RCC 7860 (cell line): ENCODE data around the gene POU2F3.

Experiments
- DNase-seq: peaks from one replicate; pipeline ENCODE4 v3.0.0-alpha.2; 2015; ENCODE audit warnings: low spot score
- FAIRE-seq: peaks from 2 replicates; lab custom pipeline; 2012; peaks lifted over from hg19 to GRCh38; lab: Jason Lieb, UNC

The POU2F3 gene

GRCh38 chr11:120336641-120337354 lies 96.9 kb downstream of the POU2F3 start:
- FAIRE-seq = no peak
- no peak for DNase-seq

DNA sequence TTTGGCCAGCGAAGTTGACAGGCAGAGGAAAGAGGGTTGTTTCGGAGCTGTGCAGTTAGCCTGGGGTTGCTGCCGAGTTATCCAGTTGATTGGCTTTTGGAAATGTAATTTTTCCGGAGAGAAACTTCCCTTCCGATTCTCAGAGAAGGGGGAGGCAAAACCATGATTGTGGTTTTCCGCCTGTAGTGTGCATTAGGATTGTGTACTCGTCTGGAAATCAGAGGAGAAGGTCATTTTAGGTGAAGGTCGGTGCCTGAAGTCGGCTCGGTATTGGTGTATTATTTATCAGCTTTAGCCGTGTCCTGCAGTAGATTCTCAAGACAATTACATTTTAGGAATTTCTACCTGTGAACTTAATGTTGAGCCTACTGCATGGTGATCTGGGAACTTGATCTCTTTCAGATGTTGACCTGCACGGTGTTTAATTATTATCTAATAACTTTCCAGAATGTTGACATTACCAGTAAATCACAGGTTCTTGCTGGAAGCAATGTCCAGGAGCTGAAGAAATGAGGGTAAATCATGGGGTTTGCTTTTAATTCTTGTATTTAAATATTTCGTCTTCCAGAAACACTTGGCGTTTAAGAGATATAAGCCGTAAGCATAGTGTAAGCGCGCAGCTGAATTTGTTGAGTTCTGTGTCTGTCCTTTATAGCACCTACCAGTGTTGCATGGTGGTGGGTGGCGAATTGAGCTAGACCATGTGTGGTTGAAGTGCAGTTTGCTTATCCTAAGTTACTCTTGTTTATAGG lies 97.6 kb downstream of the POU2F3 start:
- DNase-seq (peak; percentile 22), FAIRE-seq (peak; percentile 62)

GRCh38 chr11:120338107-120338933 lies 98.4 kb downstream of the POU2F3 start:
- no peak for FAIRE-seq
- no peak for DNase-seq

GRCh38 chr11:120339394-120339890 lies 99.5 kb downstream of the POU2F3 start:
- FAIRE-seq (no peak), DNase-seq (no peak)

- FAIRE-seq = no peak
- no peak for DNase-seq
Observed at GRCh38 chr11:120340529-120340928, 100.6 kb downstream of the POU2F3 start.

DNA sequence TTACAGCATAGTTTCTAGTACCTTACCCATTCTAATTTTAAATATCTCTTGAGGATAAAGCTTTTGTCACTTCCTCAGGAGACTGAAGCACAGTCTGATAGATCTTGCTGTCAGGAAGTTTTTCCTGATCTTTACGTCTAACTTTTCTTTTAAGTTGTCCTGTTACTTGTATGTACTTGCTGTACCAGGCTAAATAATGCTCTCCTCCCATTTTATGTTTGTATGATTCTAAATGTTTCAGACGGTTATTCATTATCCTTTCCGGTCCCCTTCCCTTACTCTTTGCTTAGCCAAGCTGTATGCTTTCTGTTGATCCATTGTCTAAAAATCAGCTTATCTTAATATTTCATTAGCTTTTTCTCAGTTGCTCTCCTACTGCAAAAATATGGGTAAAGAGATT lies 102.3 kb downstream of the POU2F3 start:
- DNase-seq = no peak
- no peak for FAIRE-seq

DNA sequence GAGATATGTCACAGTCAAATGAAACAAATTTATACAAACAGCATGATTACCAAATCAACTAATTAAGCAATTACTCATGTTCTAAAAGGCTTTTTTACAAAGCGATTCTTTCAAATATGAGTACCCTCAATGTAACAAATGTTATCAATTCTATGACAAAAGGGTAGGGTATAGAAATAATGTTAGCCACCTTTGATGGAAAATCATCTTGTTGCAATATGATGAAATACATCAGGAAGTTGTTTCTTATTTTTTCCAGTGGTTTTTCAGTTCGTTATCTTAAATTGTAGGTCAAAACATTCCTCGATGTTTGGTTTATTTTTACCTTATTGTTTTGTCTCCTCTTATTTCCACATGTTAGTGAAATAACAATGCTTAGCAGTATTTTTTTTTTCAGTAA lies 102.7 kb downstream of the POU2F3 start:
- DNase-seq = no peak
- no peak for FAIRE-seq

GRCh38 chr11:120343429-120343828 lies 103.5 kb downstream of the POU2F3 start:
- DNase-seq (no peak), FAIRE-seq (no peak)

DNA sequence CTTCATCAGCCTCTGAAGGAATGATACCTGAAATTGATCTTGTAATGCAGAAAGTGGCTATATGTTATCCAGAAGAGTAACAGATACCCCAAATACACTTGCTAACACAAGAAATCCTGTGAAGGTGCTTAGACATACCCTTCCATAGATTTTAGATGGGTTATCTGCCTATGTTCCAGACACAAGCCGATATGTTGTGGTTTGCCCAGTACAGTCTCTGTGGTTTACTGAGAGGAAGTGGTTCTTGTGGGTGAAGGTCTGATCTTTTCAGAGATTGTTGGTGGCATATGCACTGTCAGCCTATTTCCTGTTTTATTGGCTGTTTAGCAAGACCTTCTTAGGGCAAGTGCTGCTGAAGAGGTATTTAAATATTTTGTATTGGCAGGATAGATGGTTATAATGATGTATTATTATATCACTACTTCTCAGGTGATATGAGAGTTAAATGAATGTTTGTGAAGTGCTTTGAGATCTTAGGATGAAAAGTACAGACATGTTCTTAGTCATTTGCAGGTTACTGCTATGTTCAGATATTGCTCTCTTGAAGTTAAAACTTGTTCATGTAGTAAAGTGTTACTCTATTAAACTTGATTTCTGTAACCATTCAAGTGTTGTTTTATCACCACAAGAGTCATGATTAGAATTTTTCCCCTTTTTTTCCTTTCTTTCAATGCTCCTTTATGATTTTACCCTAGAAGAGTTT lies 104.5 kb downstream of the POU2F3 start:
- peak; percentile 68 for DNase-seq

DNA sequence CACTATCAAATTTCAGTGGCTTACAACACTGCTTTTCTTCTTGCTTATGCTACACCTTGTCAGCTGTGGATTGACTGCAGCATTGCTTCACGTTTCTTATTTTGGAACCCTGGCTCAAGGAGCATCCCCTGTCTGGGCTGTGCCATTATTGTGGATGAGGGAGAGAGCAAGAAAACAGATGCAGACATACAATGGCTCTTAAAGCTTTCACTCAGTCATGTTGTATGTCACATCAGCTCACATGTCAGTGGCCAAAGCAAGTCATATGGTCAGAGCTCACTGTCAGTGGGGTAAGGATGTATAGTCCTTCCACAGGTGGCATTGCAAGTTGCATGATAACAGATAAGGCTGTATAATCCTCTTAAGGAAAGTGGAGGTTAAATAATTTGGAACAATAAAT lies 106.3 kb downstream of the POU2F3 start:
- no peak for FAIRE-seq
- DNase-seq = no peak

More for the DNA sequence above, 104.5 kb downstream of the POU2F3 start:
- FAIRE-seq = peak; percentile 90

DNA sequence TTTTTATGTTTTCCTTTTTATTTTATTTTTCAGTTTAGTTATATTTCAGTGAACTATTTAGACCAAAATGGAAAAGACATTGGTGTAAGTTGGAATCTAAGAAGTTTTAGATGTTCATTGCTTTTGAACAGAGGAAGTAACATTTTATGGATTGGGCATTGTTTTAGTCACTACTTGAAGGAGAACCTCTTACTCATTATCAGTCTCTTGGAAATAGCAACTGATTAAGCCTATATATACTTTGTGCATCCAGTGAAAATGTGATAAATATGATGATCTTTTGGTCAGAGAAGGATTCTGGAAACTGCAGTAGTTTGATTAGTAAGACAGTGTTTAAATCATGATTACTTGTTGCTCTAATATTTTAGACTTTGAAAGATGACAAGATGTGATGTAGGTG lies 110.7 kb downstream of the POU2F3 start:
- FAIRE-seq = no peak

GRCh38 chr11:120352405-120352804 lies 112.5 kb downstream of the POU2F3 start:
- no peak for DNase-seq
- no peak for FAIRE-seq

More for the DNA sequence above, 110.7 kb downstream of the POU2F3 start:
- DNase-seq = no peak

DNA sequence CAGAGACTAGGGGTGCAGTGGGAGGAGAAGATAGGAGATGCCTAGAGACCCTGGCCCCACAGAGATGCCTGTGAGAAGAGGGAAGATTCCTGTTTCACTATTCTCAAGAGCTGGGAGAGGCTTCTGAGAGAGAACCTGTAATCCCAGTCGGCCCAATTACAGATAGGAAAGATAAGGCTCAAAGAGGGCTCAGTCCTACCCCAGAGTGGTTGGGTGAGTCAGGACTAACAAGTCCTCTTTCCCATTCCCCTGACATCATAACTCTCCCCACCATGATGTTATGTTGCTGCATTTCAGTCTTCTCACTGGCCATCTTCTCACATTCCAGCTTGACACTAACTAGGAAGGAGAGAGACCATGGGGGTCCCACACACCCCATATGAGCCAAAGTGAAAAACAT lies 114.1 kb downstream of the POU2F3 start:
- FAIRE-seq (no peak), DNase-seq (no peak)

DNA sequence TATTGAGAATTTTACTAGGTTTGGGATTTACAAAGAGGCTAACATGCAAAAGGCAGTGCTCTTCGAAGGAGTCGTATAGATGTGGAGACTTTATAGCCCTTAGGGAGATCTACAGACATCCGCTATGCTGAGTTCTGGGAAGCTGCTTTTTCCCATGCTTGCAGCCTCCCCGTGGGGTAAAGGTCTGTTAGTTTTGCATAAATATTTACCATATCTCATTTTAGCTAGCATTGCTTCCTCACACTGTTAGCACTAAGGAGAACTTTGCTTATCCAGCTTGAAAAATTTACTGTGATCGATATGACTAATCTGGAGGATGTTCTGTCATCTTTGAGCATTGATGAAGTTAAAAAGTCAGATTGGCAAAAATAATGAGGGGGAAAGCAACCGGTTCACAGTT lies 114.8 kb downstream of the POU2F3 start:
- FAIRE-seq (no peak), DNase-seq (no peak)

DNA sequence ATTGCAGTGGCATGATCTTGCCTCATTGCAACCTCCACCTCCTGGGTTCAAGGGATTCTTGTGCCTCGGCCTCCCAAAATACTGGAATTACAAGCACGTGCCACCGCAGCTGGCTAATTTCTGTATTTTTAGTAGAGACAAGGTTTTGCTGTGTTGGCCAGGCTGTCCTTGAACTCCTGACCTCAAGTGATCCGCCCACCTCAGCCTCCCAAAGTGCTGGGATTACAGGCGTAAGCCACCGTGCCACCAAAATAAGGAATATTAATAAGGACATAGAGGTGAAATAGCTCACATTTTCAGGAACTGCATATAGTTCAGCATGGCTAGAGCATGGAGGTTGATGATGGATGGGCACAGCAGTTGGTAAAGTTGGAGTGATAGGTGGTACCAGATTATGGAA lies 117.7 kb downstream of the POU2F3 start:
- DNase-seq (no peak), FAIRE-seq (no peak)

DNA sequence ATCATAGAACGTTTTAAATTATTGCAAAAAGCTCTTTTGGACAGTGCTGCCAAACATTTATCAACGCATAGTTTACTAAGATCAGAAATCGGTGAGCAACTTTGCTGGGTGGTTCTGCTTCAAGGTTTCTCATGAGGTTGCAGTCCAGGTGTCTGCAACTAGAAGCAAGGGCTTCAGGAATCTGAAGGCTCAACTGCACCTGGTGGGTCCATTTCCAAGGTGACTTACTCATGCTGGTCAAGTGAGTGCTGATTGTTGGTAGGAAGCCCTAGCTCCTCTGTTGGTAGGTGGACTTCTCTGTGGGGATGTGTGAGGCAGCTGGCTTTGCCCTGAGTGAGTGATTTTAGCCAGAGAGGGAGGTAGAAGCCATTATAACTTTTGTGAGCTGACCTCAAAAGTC lies 118.8 kb downstream of the POU2F3 start:
- DNase-seq = no peak
- no peak for FAIRE-seq

GRCh38 chr11:120363436-120363835 lies 123.5 kb downstream of the POU2F3 start:
- FAIRE-seq (no peak), DNase-seq (no peak)

DNA sequence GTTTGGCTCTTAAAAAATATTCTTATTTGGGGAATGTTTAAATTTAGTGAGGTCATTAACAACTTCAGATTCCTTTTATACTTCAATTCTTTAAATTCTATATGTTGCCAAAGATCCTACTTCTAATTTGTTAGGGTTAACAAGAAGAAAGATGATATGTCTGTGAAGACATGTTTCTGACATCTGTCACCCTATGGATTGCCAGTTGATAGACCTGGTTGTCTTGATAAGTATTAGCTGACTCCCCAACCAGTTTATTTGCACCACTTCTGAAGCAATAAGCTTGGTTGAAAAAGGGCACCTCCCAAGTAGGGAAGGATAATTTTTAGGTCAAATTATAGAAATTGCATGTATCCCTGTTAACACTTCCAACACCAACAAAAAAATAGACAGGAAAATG lies 125.6 kb downstream of the POU2F3 start:
- no peak for FAIRE-seq
- no peak for DNase-seq
